Activated T-cell treated with anti-CD3 and anti-CD28 coated beads, Interleukin-2, amount 50 U/mL, for 4 hours (primary cell): Measurements from ENCODE around the gene MBD6. TPM values are rescaled to one million over a fixed set of nuclear protein-coding genes. Genes with fewer than 3 reads are reported as not detected.

Experiments used
- ATAC-seq, 2 donors: fragments of 200-7000 bp; cut with Tn5 transposase; one replicate each; pipeline ENCODE4 v1.10.0; 2021
- DNase-seq: peaks from one replicate; pipeline ENCODE4 v3.0.0-alpha.2; 2020
- H3K27me3 Mint-ChIP-seq: one replicate; pipeline ENCODE4 v1.8.0; 2021; ENCODE audit warnings: low read depth, mixed read lengths
- H3K36me3 Mint-ChIP-seq: one replicate; pipeline ENCODE4 v1.8.0; 2022; ENCODE audit warnings: mixed read lengths; ENCODE audit not compliant: insufficient read depth
- H3K4me1 Mint-ChIP-seq: one replicate; pipeline ENCODE4 v1.8.0; 2021; ENCODE audit warnings: low read depth, mixed read lengths
- H3K4me3 Mint-ChIP-seq: one replicate; pipeline ENCODE4 v1.8.0; 2021; ENCODE audit warnings: mild to moderate bottlenecking, moderate library complexity, mixed read lengths
- H3K9me3 Mint-ChIP-seq: one replicate; pipeline ENCODE4 v1.8.0; 2021; ENCODE audit warnings: mixed read lengths
- total RNA-seq, 3 donors: library from RNA; stranded (reverse); gene quantifications; one replicate each; pipeline ENCODE4 v1.2.1, GENCODE V29; 2021

Gene MBD6
- total RNA-seq, result 10 to 100 TPM; 56.3 to 59.4 (median 57.5) TPM

GRCh38 chr12:57522011-57522886 lies at the start of gene MBD6:
Gene MBD6, plus strand, starts transcription at chr12:57522824. Its CDS starts 1,480 bp downstream, at chr12:57524304.
- DNase-seq (peak; percentile 87), ATAC-seq (peak; percentile 31 to 33)
- Mint-ChIP-seq H3K9me3 (no peaks in the 10 kb centered on the region), H3K27me3 (no peaks in the 10 kb centered on the region), H3K36me3 (peaks cover 23% of the 10 kb centered on the region), H3K4me1 (peaks cover 54% of the 10 kb centered on the region), H3K4me3 (peak within 1 kb of the TSS; percentile 92)

GRCh38 chr12:57473392-57473791 lies 49.2 kb upstream of the MBD6 start:
- no peak overlapping the region for H3K4me3 Mint-ChIP-seq
- no peak for ATAC-seq
- no peaks in the 10 kb centered on the region for H3K9me3 Mint-ChIP-seq
- no peaks in the 10 kb centered on the region for H3K27me3 Mint-ChIP-seq
- no peak for DNase-seq
- H3K36me3 Mint-ChIP-seq, result peaks cover 22% of the 10 kb centered on the region
- H3K4me1 Mint-ChIP-seq, result peaks cover 54% of the 10 kb centered on the region

GRCh38 chr12:57473886-57474285 lies 48.7 kb upstream of the MBD6 start:
- DNase-seq (no peak), ATAC-seq (no peak)
- peaks cover 59% of the 10 kb centered on the region for H3K4me1 Mint-ChIP-seq
- peak overlapping the region; percentile 59 for H3K4me3 Mint-ChIP-seq
- no peaks in the 10 kb centered on the region for H3K9me3 Mint-ChIP-seq
- H3K36me3 Mint-ChIP-seq, result peaks cover 20% of the 10 kb centered on the region
- no peaks in the 10 kb centered on the region for H3K27me3 Mint-ChIP-seq

GRCh38 chr12:57474430-57474829 lies 48.2 kb upstream of the MBD6 start:
- H3K4me3 Mint-ChIP-seq, result peak overlapping the region; percentile 59
- ATAC-seq, result no peak
- peaks cover 65% of the 10 kb centered on the region for H3K4me1 Mint-ChIP-seq
- peaks cover 17% of the 10 kb centered on the region for H3K36me3 Mint-ChIP-seq
- H3K9me3 Mint-ChIP-seq, result no peaks in the 10 kb centered on the region
- no peak for DNase-seq
- no peaks in the 10 kb centered on the region for H3K27me3 Mint-ChIP-seq

GRCh38 chr12:57474862-57475261 lies 47.8 kb upstream of the MBD6 start:
- Mint-ChIP-seq H3K36me3 (peaks cover 17% of the 10 kb centered on the region), H3K4me3 (peak overlapping the region; percentile 59), H3K4me1 (peaks cover 69% of the 10 kb centered on the region), H3K27me3 (no peaks in the 10 kb centered on the region), H3K9me3 (no peaks in the 10 kb centered on the region)
- DNase-seq (no peak), ATAC-seq (no peak)

GRCh38 chr12:57475271-57476161 lies 47.1 kb upstream of the MBD6 start:
- peaks cover 75% of the 10 kb centered on the region for H3K4me1 Mint-ChIP-seq
- H3K36me3 Mint-ChIP-seq, result peaks cover 17% of the 10 kb centered on the region
- no peaks in the 10 kb centered on the region for H3K27me3 Mint-ChIP-seq
- peak; percentile 0 to 1 for ATAC-seq
- no peak for DNase-seq
- peak overlapping the region; percentile 91 for H3K4me3 Mint-ChIP-seq
- no peaks in the 10 kb centered on the region for H3K9me3 Mint-ChIP-seq

GRCh38 chr12:57476162-57476992 lies 46.2 kb upstream of the MBD6 start:
- Mint-ChIP-seq H3K36me3 (peaks cover 17% of the 10 kb centered on the region), H3K27me3 (no peaks in the 10 kb centered on the region), H3K9me3 (no peaks in the 10 kb centered on the region), H3K4me3 (peak overlapping the region; percentile 91), H3K4me1 (peaks cover 84% of the 10 kb centered on the region)
- ATAC-seq (peak; percentile 49 to 55), DNase-seq (peak; percentile 67)

GRCh38 chr12:57476993-57477709 lies 45.5 kb upstream of the MBD6 start:
- Mint-ChIP-seq H3K36me3 (peaks cover 14% of the 10 kb centered on the region), H3K27me3 (no peaks in the 10 kb centered on the region), H3K4me1 (peaks cover 87% of the 10 kb centered on the region), H3K9me3 (no peaks in the 10 kb centered on the region), H3K4me3 (peak overlapping the region; percentile 91)
- ATAC-seq, result no peak
- DNase-seq, result no peak

GRCh38 chr12:57477710-57478681 lies 44.6 kb upstream of the MBD6 start:
- peaks cover 14% of the 10 kb centered on the region for H3K36me3 Mint-ChIP-seq
- DNase-seq, result peak; percentile 50
- no peaks in the 10 kb centered on the region for H3K9me3 Mint-ChIP-seq
- H3K4me3 Mint-ChIP-seq, result peak overlapping the region; percentile 91
- H3K4me1 Mint-ChIP-seq, result peaks cover 81% of the 10 kb centered on the region
- H3K27me3 Mint-ChIP-seq, result no peaks in the 10 kb centered on the region
- ATAC-seq, result peak; percentile 42 to 46

- no peaks in the 10 kb centered on the region for H3K27me3 Mint-ChIP-seq
- no peaks in the 10 kb centered on the region for H3K9me3 Mint-ChIP-seq
- H3K36me3 Mint-ChIP-seq, result peaks cover 12% of the 10 kb centered on the region
- H3K4me3 Mint-ChIP-seq, result peak overlapping the region; percentile 91
- ATAC-seq (no peak), DNase-seq (no peak)
- peaks cover 80% of the 10 kb centered on the region for H3K4me1 Mint-ChIP-seq
Measured at GRCh38 chr12:57479043-57479375, 43.6 kb upstream of the MBD6 start.

- ATAC-seq (peak; percentile 59 to 64), DNase-seq (peak; percentile 52)
- H3K9me3 Mint-ChIP-seq, result no peaks in the 10 kb centered on the region
- H3K4me3 Mint-ChIP-seq, result peak within 1 kb of the TSS; percentile 91
- H3K4me1 Mint-ChIP-seq, result peaks cover 75% of the 10 kb centered on the region
- peaks cover 7% of the 10 kb centered on the region for H3K36me3 Mint-ChIP-seq
- H3K27me3 Mint-ChIP-seq, result no peaks in the 10 kb centered on the region
Measured at GRCh38 chr12:57479376-57480115, 43.1 kb upstream of the MBD6 start, which contains the start of gene ARHGAP9. Gene ARHGAP9, minus strand, starts transcription at chr12:57479866. Its CDS starts 460 bp downstream, at chr12:57479406.

- Mint-ChIP-seq H3K9me3 (no peaks in the 10 kb centered on the region), H3K4me1 (peaks cover 59% of the 10 kb centered on the region), H3K36me3 (peaks cover 5% of the 10 kb centered on the region), H3K27me3 (no peaks in the 10 kb centered on the region), H3K4me3 (no peak overlapping the region)
- DNase-seq (no peak), ATAC-seq (no peak)
Measured at GRCh38 chr12:57481671-57482070, 41.0 kb upstream of the MBD6 start.
